ENCODE measurements around the gene MLKL. TPM values are rescaled to one million over a fixed set of nuclear protein-coding genes. Genes with fewer than 3 reads are reported as not detected.

The MLKL gene
- total RNA-seq, 1 experiment from 2014 or later = 4.3 TPM

GRCh38 chr16:74738816-74739215 is 38.2 kb upstream of the MLKL start (continued):
- no peak for TF ChIP-seq ZNF425 (CRISPR knock-in tag; conservative IDR thresholded peaks at IDR 0.05)
- TF ChIP-seq TCF7 (CRISPR knock-in tag; IDR thresholded peaks at IDR 0.05; ENCODE audit: low read depth) = no peak
- TF ChIP-seq, protein P1, sequence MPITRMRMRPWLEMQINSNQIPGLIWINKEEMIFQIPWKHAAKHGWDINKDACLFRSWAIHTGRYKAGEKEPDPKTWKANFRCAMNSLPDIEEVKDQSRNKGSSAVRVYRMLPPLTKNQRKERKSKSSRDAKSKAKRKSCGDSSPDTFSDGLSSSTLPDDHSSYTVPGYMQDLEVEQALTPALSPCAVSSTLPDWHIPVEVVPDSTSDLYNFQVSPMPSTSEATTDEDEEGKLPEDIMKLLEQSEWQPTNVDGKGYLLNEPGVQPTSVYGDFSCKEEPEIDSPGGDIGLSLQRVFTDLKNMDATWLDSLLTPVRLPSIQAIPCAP (CRISPR knock-in tag; IDR thresholded peaks at IDR 0.05) = no peak
- no peak for TF ChIP-seq NFE2L1 (CRISPR knock-in tag; IDR thresholded peaks at IDR 0.05)
- no peak for TF ChIP-seq NR2C2 (CRISPR knock-in tag; IDR thresholded peaks at IDR 0.05)
- no peak for TF ChIP-seq ZNF396 (CRISPR knock-in tag; IDR thresholded peaks at IDR 0.05; ENCODE audit: borderline replicate concordance)
- no peak for TF ChIP-seq ERG (CRISPR knock-in tag; IDR thresholded peaks at IDR 0.05)
- no peak for TF ChIP-seq FOXK1 (CRISPR knock-in tag; IDR thresholded peaks at IDR 0.05)

- no peaks in the 10 kb centered on the region for H3K27me3 Mint-ChIP-seq (ENCODE audit: low read depth)
- DNase-seq (ENCODE audit: low spot score) (no peak), ATAC-seq (no peak)
- H3K27ac Mint-ChIP-seq = no peak overlapping the region
- H3K4me3 Mint-ChIP-seq = no peak overlapping the region
- H3K36me3 Mint-ChIP-seq = no peaks in the 10 kb centered on the region
- H3K4me1 Mint-ChIP-seq = peaks cover 49% of the 10 kb centered on the region
- H3K9me3 Mint-ChIP-seq = no peaks in the 10 kb centered on the region
- TF ChIP-seq, protein P2, sequence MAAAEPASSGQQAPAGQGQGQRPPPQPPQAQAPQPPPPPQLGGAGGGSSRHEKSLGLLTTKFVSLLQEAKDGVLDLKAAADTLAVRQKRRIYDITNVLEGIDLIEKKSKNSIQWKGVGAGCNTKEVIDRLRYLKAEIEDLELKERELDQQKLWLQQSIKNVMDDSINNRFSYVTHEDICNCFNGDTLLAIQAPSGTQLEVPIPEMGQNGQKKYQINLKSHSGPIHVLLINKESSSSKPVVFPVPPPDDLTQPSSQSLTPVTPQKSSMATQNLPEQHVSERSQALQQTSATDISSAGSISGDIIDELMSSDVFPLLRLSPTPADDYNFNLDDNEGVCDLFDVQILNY (CRISPR knock-in tag; IDR thresholded peaks at IDR 0.05) = no peak
- no peak for TF ChIP-seq ERG (CRISPR knock-in tag; IDR thresholded peaks at IDR 0.05)
- TF ChIP-seq ARID4B (CRISPR knock-in tag; IDR thresholded peaks at IDR 0.05; ENCODE audit: borderline replicate concordance) = no peak
- no peak for TF ChIP-seq JUN (CRISPR knock-in tag; IDR thresholded peaks at IDR 0.05)
- ChIA-PET POLR2A (no interaction called here), CTCF (interaction anchor here (1.0 to 2.9 kb wide), 6 partner anchors 11 to 75 kb away, joined by 3 to 30 read pairs (median 5); partner anchors contain the start of gene FA2H)
Measured at GRCh38 chr16:74738113-74738541, 37.5 kb upstream of the MLKL start.

- no peak for ATAC-seq
- ChIA-PET CTCF (interaction anchor here (1.0 to 2.9 kb wide), 5 partner anchors 11 to 75 kb away, joined by 3 to 30 read pairs (median 6); partner anchors contain the start of gene FA2H), POLR2A (no interaction called here)
- H3K36me3 Mint-ChIP-seq = no peaks in the 10 kb centered on the region
- no peak for DNase-seq (ENCODE audit: low spot score)
- H3K4me3 Mint-ChIP-seq = no peak overlapping the region
- H3K4me1 Mint-ChIP-seq = peaks cover 47% of the 10 kb centered on the region
- H3K9me3 Mint-ChIP-seq = no peaks in the 10 kb centered on the region
- H3K27ac Mint-ChIP-seq = peak overlapping the region; percentile 50; the same call in 1 of the 2 replicates
- H3K27me3 Mint-ChIP-seq (ENCODE audit: low read depth) = no peaks in the 10 kb centered on the region
- TF ChIP-seq ARID4B (CRISPR knock-in tag; IDR thresholded peaks at IDR 0.05; ENCODE audit: borderline replicate concordance) (no peak), MXD4 (CRISPR knock-in tag; IDR thresholded peaks at IDR 0.05; ENCODE audit: borderline replicate concordance) (no peak), NFE2L1 (CRISPR knock-in tag; IDR thresholded peaks at IDR 0.05) (no peak), HMGA2 (CRISPR knock-in tag; IDR thresholded peaks at IDR 0.05) (no peak), FOXJ3 (CRISPR knock-in tag; IDR thresholded peaks at IDR 0.05; ENCODE audit: borderline replicate concordance) (no peak), CREB1 (CRISPR knock-in tag; IDR thresholded peaks at IDR 0.05) (no peak)
- TF ChIP-seq, protein P3, sequence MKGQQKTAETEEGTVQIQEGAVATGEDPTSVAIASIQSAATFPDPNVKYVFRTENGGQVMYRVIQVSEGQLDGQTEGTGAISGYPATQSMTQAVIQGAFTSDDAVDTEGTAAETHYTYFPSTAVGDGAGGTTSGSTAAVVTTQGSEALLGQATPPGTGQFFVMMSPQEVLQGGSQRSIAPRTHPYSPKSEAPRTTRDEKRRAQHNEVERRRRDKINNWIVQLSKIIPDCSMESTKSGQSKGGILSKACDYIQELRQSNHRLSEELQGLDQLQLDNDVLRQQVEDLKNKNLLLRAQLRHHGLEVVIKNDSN (CRISPR knock-in tag; IDR thresholded peaks at IDR 0.05) = no peak
Measured at GRCh38 chr16:74737521-74737920, 36.9 kb upstream of the MLKL start.

Measured in WTC11 (cell line).